Coronary artery (tissue), 2 donors: ENCODE results near the gene OR1F1.

Source experiments
- DNase-seq: peaks from one replicate; pipeline ENCODE4 v3.0.0-alpha.2; 2017; ENCODE audit warnings: low spot score
- H3K27ac ChIP-seq, 2 donors: fragments of 200-600 bp; sonication (generic); one replicate each; pipeline ENCODE4 v1.5.1; 2016 to 2019
- H3K4me3 ChIP-seq: fragments of 200-600 bp; sonication (generic); 2 replicates; pipeline ENCODE4 v1.5.1; 2016; ENCODE audit warnings: mild to moderate bottlenecking, moderate library complexity
- CTCF ChIP-seq: fragments of 200-600 bp; sonication (generic); IDR thresholded peaks from one replicate; pipeline ENCODE4 v1.5.1; 2019; ENCODE audit warnings: antibody characterized with exemption

OR1F1 gene

GRCh38 chr16:3188925-3189825 is 1.2 kb downstream of the OR1F1 start:
- TF ChIP-seq CTCF: no peak
- DNase-seq: no peak
- Histone ChIP-seq H3K27ac (no peak overlapping the region), H3K4me3 (peak overlapping the region; percentile 55)

- Histone ChIP-seq H3K4me3 (no peak overlapping the region), H3K27ac (no peak overlapping the region)
- TF ChIP-seq CTCF: no peak
- no peak for DNase-seq
Measured at GRCh38 chr16:3189869-3190268, 1.9 kb downstream of the OR1F1 start.

GRCh38 chr16:3190949-3191353 is 2.9 kb downstream of the OR1F1 start:
- no peak overlapping the region for H3K27ac ChIP-seq
- DNase-seq: no peak
- no peak overlapping the region for H3K4me3 ChIP-seq
- no peak for TF ChIP-seq CTCF

- no peak overlapping the region for H3K27ac ChIP-seq
- H3K4me3 ChIP-seq: no peak overlapping the region
- no peak for DNase-seq
- TF ChIP-seq CTCF: no peak
Measured at GRCh38 chr16:3192476-3193019, 4.5 kb downstream of the OR1F1 start.

- TF ChIP-seq CTCF: no peak
- Histone ChIP-seq H3K27ac (no peak overlapping the region), H3K4me3 (no peak overlapping the region)
- DNase-seq: no peak
Measured at GRCh38 chr16:3193221-3194212, 5.5 kb downstream of the OR1F1 start.

- DNase-seq: no peak
- Histone ChIP-seq H3K27ac (no peak overlapping the region), H3K4me3 (no peak overlapping the region)
- no peak for TF ChIP-seq CTCF
Measured at GRCh38 chr16:3194792-3195191, 6.8 kb downstream of the OR1F1 start.
